Measurements from ENCODE around the gene SETD5.

SETD5 gene

GRCh38 chr3:9512456-9513045 lies 115.1 kb downstream of the SETD5 start:
- DNase-seq (ENCODE audit: low read depth in 2 of 3, low spot score in 1 of 3) = no peak

GRCh38 chr3:9514306-9514705 lies 116.9 kb downstream of the SETD5 start:
- no peak for DNase-seq (ENCODE audit: low read depth in 2 of 3, low spot score in 1 of 3)

- no peak for DNase-seq (ENCODE audit: low read depth in 2 of 3, low spot score in 1 of 3)
These were observed 117.5 kb downstream of the SETD5 start for GRCh38 chr3:9514956-9515355.

DNA sequence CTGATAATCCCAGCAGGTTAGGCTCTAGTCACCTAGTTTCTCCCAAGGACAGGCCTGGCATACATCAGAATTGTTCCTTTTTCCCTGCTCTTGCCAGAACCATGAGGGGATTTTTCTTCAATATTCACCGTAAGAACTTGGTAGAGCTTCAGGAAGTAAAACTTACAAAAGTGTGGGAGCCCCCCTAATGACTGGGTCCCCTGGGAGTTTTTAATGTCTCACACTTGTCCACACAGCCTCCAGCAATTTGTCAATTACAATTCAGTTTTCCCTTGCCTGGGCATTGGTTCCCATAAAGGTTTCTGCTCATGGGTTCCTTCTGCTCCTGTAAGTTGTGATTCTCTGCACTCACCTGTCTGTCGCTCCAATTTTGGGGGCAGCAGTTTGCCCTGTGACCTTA lies 127.7 kb downstream of the SETD5 start:
- no peak for DNase-seq (ENCODE audit: low read depth in 2 of 3, low spot score in 1 of 3)

Data from stimulated activated CD4-positive, alpha-beta T cell treated with anti-CD3 and anti-CD28 coated beads, Interleukin-12 subunit alpha, Interleukin-12 subunit beta, amount 100 ng/mL, for 48 hours (primary cell).